ENCODE results near the gene RANBP17.

RANBP17 gene

GRCh38 chr5:171023508-171023907 is 161.7 kb downstream of the RANBP17 start:
- Histone ChIP-seq H3K27ac (ENCODE audit: low read length) (no peak overlapping the region), H3K4me2 (ENCODE audit: low read depth, low read length) (no peak overlapping the region), H3K79me2 (ENCODE audit: low read length) (no peaks in the 10 kb centered on the region), H2AFZ (ENCODE audit: low read length) (no peak overlapping the region), H3K27me3 (replicated peaks; ENCODE audit: insufficient read depth, low read length) (no peaks in the 10 kb centered on the region), H3F3A (ENCODE audit: insufficient read depth, low read length) (no peaks in the 10 kb centered on the region), H3K9me3 (replicated peaks; ENCODE audit: insufficient read depth, low read length) (peaks cover 4% of the 10 kb centered on the region; the same call in 1 of the 2 replicates), H3K9me2 (replicated peaks; ENCODE audit: insufficient read depth, low read length) (no peaks in the 10 kb centered on the region), H3K4me1 (ENCODE audit: low read length) (no peaks in the 10 kb centered on the region), H3K9ac (ENCODE audit: low read length) (no peak overlapping the region), H3K36me3 (replicated peaks; ENCODE audit: insufficient read depth, low read length) (no peaks in the 10 kb centered on the region), H4K20me1 (ENCODE audit: insufficient read depth, low read length) (no peaks in the 10 kb centered on the region), H3K4me3 (ENCODE audit: low read length) (no peak overlapping the region)
- no peak for DNase-seq
- TF ChIP-seq, protein P1, sequence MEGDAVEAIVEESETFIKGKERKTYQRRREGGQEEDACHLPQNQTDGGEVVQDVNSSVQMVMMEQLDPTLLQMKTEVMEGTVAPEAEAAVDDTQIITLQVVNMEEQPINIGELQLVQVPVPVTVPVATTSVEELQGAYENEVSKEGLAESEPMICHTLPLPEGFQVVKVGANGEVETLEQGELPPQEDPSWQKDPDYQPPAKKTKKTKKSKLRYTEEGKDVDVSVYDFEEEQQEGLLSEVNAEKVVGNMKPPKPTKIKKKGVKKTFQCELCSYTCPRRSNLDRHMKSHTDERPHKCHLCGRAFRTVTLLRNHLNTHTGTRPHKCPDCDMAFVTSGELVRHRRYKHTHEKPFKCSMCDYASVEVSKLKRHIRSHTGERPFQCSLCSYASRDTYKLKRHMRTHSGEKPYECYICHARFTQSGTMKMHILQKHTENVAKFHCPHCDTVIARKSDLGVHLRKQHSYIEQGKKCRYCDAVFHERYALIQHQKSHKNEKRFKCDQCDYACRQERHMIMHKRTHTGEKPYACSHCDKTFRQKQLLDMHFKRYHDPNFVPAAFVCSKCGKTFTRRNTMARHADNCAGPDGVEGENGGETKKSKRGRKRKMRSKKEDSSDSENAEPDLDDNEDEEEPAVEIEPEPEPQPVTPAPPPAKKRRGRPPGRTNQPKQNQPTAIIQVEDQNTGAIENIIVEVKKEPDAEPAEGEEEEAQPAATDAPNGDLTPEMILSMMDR (IDR thresholded peaks at IDR 0.05; ENCODE audit: low read length): no peak
- TF ChIP-seq EZH2 (optimal IDR thresholded peaks at IDR 0.05; ENCODE audit: low read depth, low read length): no peak
- no peak for TF ChIP-seq EZH2phosphoT487 (IDR thresholded peaks at IDR 0.05; ENCODE audit: low read length)

GRCh38 chr5:171024084-171024483 is 162.3 kb downstream of the RANBP17 start:
- Histone ChIP-seq H4K20me1 (ENCODE audit: insufficient read depth, low read length) (no peaks in the 10 kb centered on the region), H3K27me3 (replicated peaks; ENCODE audit: insufficient read depth, low read length) (no peaks in the 10 kb centered on the region), H2AFZ (ENCODE audit: low read length) (no peak overlapping the region), H3K9me3 (replicated peaks; ENCODE audit: insufficient read depth, low read length) (peaks cover 4% of the 10 kb centered on the region; the same call in 1 of the 2 replicates), H3K9me2 (replicated peaks; ENCODE audit: insufficient read depth, low read length) (no peaks in the 10 kb centered on the region), H3K36me3 (replicated peaks; ENCODE audit: insufficient read depth, low read length) (no peaks in the 10 kb centered on the region), H3K4me1 (ENCODE audit: low read length) (no peaks in the 10 kb centered on the region), H3K27ac (ENCODE audit: low read length) (no peak overlapping the region), H3K9ac (ENCODE audit: low read length) (no peak overlapping the region), H3K4me2 (ENCODE audit: low read depth, low read length) (no peak overlapping the region), H3K4me3 (ENCODE audit: low read length) (no peak overlapping the region), H3F3A (ENCODE audit: insufficient read depth, low read length) (no peaks in the 10 kb centered on the region), H3K79me2 (ENCODE audit: low read length) (no peaks in the 10 kb centered on the region)
- TF ChIP-seq EZH2 (optimal IDR thresholded peaks at IDR 0.05; ENCODE audit: low read depth, low read length) (no peak), EZH2phosphoT487 (IDR thresholded peaks at IDR 0.05; ENCODE audit: low read length) (no peak)
- TF ChIP-seq, protein P1 (IDR thresholded peaks at IDR 0.05; ENCODE audit: low read length): no peak
- DNase-seq: no peak

DNA sequence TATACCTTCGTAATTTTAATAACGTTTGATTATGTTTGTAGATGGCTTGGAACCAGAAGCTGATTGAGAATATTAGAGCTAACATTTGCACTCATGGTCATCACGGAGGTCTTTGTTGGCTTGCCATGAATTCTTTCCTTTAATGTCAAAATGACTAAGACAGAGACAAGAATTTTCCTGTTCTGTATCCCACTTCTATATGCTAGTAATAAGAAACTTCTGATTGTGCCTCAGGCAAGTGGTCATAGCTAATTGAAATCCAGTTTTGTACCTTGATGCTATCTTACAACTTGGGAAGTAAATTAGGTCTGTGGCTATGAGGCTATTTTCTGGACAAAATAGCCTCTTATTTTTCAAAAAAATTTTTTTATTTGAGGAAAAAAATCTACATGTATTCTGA is 167.6 kb downstream of the RANBP17 start:
- H3K9me3 ChIP-seq (replicated peaks; ENCODE audit: insufficient read depth, low read length): no peaks in the 10 kb centered on the region
- H3K27ac ChIP-seq (ENCODE audit: low read length): no peak overlapping the region
- no peak overlapping the region for H3K4me2 ChIP-seq (ENCODE audit: low read depth, low read length)
- TF ChIP-seq, protein P1 (IDR thresholded peaks at IDR 0.05; ENCODE audit: low read length): no peak
- TF ChIP-seq EZH2 (optimal IDR thresholded peaks at IDR 0.05; ENCODE audit: low read depth, low read length) (no peak), EZH2phosphoT487 (IDR thresholded peaks at IDR 0.05; ENCODE audit: low read length) (no peak)
- DNase-seq: no peak
- no peaks in the 10 kb centered on the region for H3K27me3 ChIP-seq (replicated peaks; ENCODE audit: insufficient read depth, low read length)
- no peaks in the 10 kb centered on the region for H3K9me2 ChIP-seq (replicated peaks; ENCODE audit: insufficient read depth, low read length)
- H3K4me1 ChIP-seq (ENCODE audit: low read length): no peaks in the 10 kb centered on the region
- no peak overlapping the region for H3K4me3 ChIP-seq (ENCODE audit: low read length)
- H4K20me1 ChIP-seq (ENCODE audit: insufficient read depth, low read length): no peaks in the 10 kb centered on the region
- H3K79me2 ChIP-seq (ENCODE audit: low read length): no peaks in the 10 kb centered on the region
- H3F3A ChIP-seq (ENCODE audit: insufficient read depth, low read length): no peaks in the 10 kb centered on the region
- H3K36me3 ChIP-seq (replicated peaks; ENCODE audit: insufficient read depth, low read length): no peaks in the 10 kb centered on the region
- H3K9ac ChIP-seq (ENCODE audit: low read length): no peak overlapping the region
- no peak overlapping the region for H2AFZ ChIP-seq (ENCODE audit: low read length)

Measured in MM.1S (cell line).